HL-60/S4 treated with retinoic acid at 250 ng/mL for 4 days and 3 days (cell line): ENCODE data around the gene SHANK3.

ENCODE experiments used
- in situ Hi-C: fragments of 300-500 bp; cut with MboI; formaldehyde crosslinking; loops from 2 replicates; pipeline ENCODE4 v1.7.0; 2022; ENCODE audit warnings: low sequenced_read_pairs

The SHANK3 gene

GRCh38 chr22:50698546-50698945 lies 25.9 kb downstream of the SHANK3 start:
- in situ Hi-C loops = no loop called here

- in situ Hi-C loops = no loop called here
These were observed 26.6 kb downstream of the SHANK3 start for GRCh38 chr22:50699001-50699755.

GRCh38 chr22:50699756-50700386 lies 27.2 kb downstream of the SHANK3 start:
- in situ Hi-C loops = no loop called here

GRCh38 chr22:50700387-50701075 lies 27.9 kb downstream of the SHANK3 start:
- in situ Hi-C loops = no loop called here

- in situ Hi-C loops = no loop called here
These were observed 28.4 kb downstream of the SHANK3 start for GRCh38 chr22:50701076-50701419.

GRCh38 chr22:50701428-50702154 lies 29.0 kb downstream of the SHANK3 start:
- in situ Hi-C loops = no loop called here

GRCh38 chr22:50702261-50702671 lies 29.6 kb downstream of the SHANK3 start:
- in situ Hi-C loops = no loop called here

GRCh38 chr22:50702821-50703725 lies 30.4 kb downstream of the SHANK3 start:
- in situ Hi-C loops = no loop called here

GRCh38 chr22:50703726-50704509 lies 31.3 kb downstream of the SHANK3 start:
- in situ Hi-C loops = no loop called here

- in situ Hi-C loops = no loop called here
These were observed 32.0 kb downstream of the SHANK3 start for GRCh38 chr22:50704510-50705218.

- in situ Hi-C loops = no loop called here
These were observed 32.6 kb downstream of the SHANK3 start for GRCh38 chr22:50705219-50705691.

GRCh38 chr22:50705851-50706351 lies 33.3 kb downstream of the SHANK3 start:
- in situ Hi-C loops = no loop called here

GRCh38 chr22:50706481-50707125 lies 34.0 kb downstream of the SHANK3 start:
- in situ Hi-C loops = no loop called here

- in situ Hi-C loops = no loop called here
These were observed 35.9 kb downstream of the SHANK3 start for GRCh38 chr22:50708474-50708873.

GRCh38 chr22:50708996-50709395 lies 36.4 kb downstream of the SHANK3 start:
- in situ Hi-C loops = no loop called here

- in situ Hi-C loops = no loop called here
These were observed 37.6 kb downstream of the SHANK3 start for GRCh38 chr22:50710221-50710620.

- in situ Hi-C loops = no loop called here
These were observed 38.3 kb downstream of the SHANK3 start for GRCh38 chr22:50710886-50711285.
